SJCRH30 (cell line): ENCODE data around the gene TGFBR3L. TPM values are rescaled to one million over a fixed set of nuclear protein-coding genes. Genes with fewer than 3 reads are reported as not detected.

ENCODE experiments used
- DNase-seq, 2 experiments: peaks; one replicate each; pipeline ENCODE4 v3.0.0-alpha.2; 2015 to 2020
- H3K27ac ChIP-seq: fragments of 250-450 bp; sonication (Bioruptor Pico); 2 replicates; pipeline ENCODE4 v1.5.1; 2020; ENCODE audit warnings: mild to moderate bottlenecking, moderate library complexity
- H3K27me3 ChIP-seq: fragments of 250-450 bp; sonication (Bioruptor Pico); 2 replicates; pipeline ENCODE4 v1.5.1; 2020; ENCODE audit warnings: mild to moderate bottlenecking, moderate library complexity
- H3K36me3 ChIP-seq: fragments of 250-450 bp; sonication (Bioruptor Pico); 2 replicates; pipeline ENCODE4 v1.5.1; 2020; ENCODE audit warnings: mild to moderate bottlenecking, moderate library complexity
- H3K4me1 ChIP-seq: fragments of 250-450 bp; sonication (Bioruptor Pico); 2 replicates; pipeline ENCODE4 v1.5.1; 2020; ENCODE audit warnings: mild to moderate bottlenecking, moderate library complexity
- H3K4me3 ChIP-seq: fragments of 250-450 bp; sonication (Bioruptor Pico); 2 replicates; pipeline ENCODE4 v1.5.1; 2020; ENCODE audit warnings: mild to moderate bottlenecking, moderate library complexity
- H3K9me3 ChIP-seq: fragments of 250-450 bp; sonication (Bioruptor Pico); replicated peaks from 2 replicates; pipeline ENCODE4 v1.5.1; 2020; ENCODE audit warnings: mild to moderate bottlenecking, moderate library complexity
- total RNA-seq: library from RNA; depleted of rRNA; stranded (reverse); fragments of >200 nt; shearing (Covaris generic); gene quantifications from 2 replicates; pipeline ENCODE4 v1.2.3, GENCODE V29; 2014

The TGFBR3L gene
- total RNA-seq, 1 experiment from 2014 or later, result not detected

- no peaks in the 10 kb centered on the region for H3K27me3 ChIP-seq
- peaks cover 4% of the 10 kb centered on the region; the same call in 1 of the 2 replicates for H3K4me1 ChIP-seq
- DNase-seq, result no peak
- no peak overlapping the region for H3K27ac ChIP-seq
- H3K36me3 ChIP-seq, result peaks cover 20% of the 10 kb centered on the region
- no peak overlapping the region for H3K4me3 ChIP-seq
- no peaks in the 10 kb centered on the region for H3K9me3 ChIP-seq
Observed at GRCh38 chr19:7931221-7932061, 16.8 kb downstream of the TGFBR3L start.

- peaks cover 20% of the 10 kb centered on the region for H3K36me3 ChIP-seq
- no peak overlapping the region for H3K4me3 ChIP-seq
- peaks cover 4% of the 10 kb centered on the region; the same call in 1 of the 2 replicates for H3K4me1 ChIP-seq
- DNase-seq, result no peak
- H3K27ac ChIP-seq, result no peak overlapping the region
- no peaks in the 10 kb centered on the region for H3K27me3 ChIP-seq
- no peaks in the 10 kb centered on the region for H3K9me3 ChIP-seq
Observed at GRCh38 chr19:7932276-7932929, 17.8 kb downstream of the TGFBR3L start.

- no peaks in the 10 kb centered on the region for H3K27me3 ChIP-seq
- H3K36me3 ChIP-seq, result peaks cover 20% of the 10 kb centered on the region
- no peak overlapping the region for H3K4me3 ChIP-seq
- H3K9me3 ChIP-seq, result no peaks in the 10 kb centered on the region
- no peak overlapping the region for H3K27ac ChIP-seq
- no peak for DNase-seq
- peaks cover 4% of the 10 kb centered on the region; the same call in 1 of the 2 replicates for H3K4me1 ChIP-seq
Observed at GRCh38 chr19:7932930-7933300, 18.3 kb downstream of the TGFBR3L start.

GRCh38 chr19:7933411-7933810 is 18.8 kb downstream of the TGFBR3L start:
- H3K36me3 ChIP-seq, result peaks cover 20% of the 10 kb centered on the region

GRCh38 chr19:7933828-7934725 is 19.4 kb downstream of the TGFBR3L start:
- no peak for DNase-seq
- H3K27me3 ChIP-seq, result no peaks in the 10 kb centered on the region
- no peaks in the 10 kb centered on the region for H3K9me3 ChIP-seq
- H3K27ac ChIP-seq, result no peak overlapping the region
- peaks cover 20% of the 10 kb centered on the region for H3K36me3 ChIP-seq
- peaks cover 1% of the 10 kb centered on the region; the same call in 1 of the 2 replicates for H3K4me1 ChIP-seq
- H3K4me3 ChIP-seq, result no peak overlapping the region

More at GRCh38 chr19:7933411-7933810, 18.8 kb downstream of the TGFBR3L start:
- Histone ChIP-seq H3K4me3 (no peak overlapping the region), H3K4me1 (peaks cover 4% of the 10 kb centered on the region; the same call in 1 of the 2 replicates), H3K27me3 (no peaks in the 10 kb centered on the region), H3K9me3 (no peaks in the 10 kb centered on the region), H3K27ac (no peak overlapping the region)
- no peak for DNase-seq

GRCh38 chr19:7934766-7935165 is 20.1 kb downstream of the TGFBR3L start:
- H3K36me3 ChIP-seq, result peaks cover 20% of the 10 kb centered on the region
- DNase-seq, result no peak

GRCh38 chr19:7940841-7941240 is 26.2 kb downstream of the TGFBR3L start:
- Histone ChIP-seq H3K4me3 (no peak overlapping the region), H3K27ac (no peak overlapping the region), H3K36me3 (peaks cover 10% of the 10 kb centered on the region; the same call in 1 of the 2 replicates), H3K4me1 (no peaks in the 10 kb centered on the region), H3K9me3 (no peaks in the 10 kb centered on the region), H3K27me3 (no peaks in the 10 kb centered on the region)
- no peak for DNase-seq

More at GRCh38 chr19:7934766-7935165, 20.1 kb downstream of the TGFBR3L start:
- Histone ChIP-seq H3K9me3 (no peaks in the 10 kb centered on the region), H3K4me1 (no peaks in the 10 kb centered on the region), H3K4me3 (no peak overlapping the region), H3K27ac (no peak overlapping the region), H3K27me3 (no peaks in the 10 kb centered on the region)

- Histone ChIP-seq H3K4me3 (no peak overlapping the region), H3K4me1 (no peaks in the 10 kb centered on the region), H3K9me3 (no peaks in the 10 kb centered on the region), H3K27me3 (no peaks in the 10 kb centered on the region), H3K27ac (no peak overlapping the region), H3K36me3 (peaks cover 6% of the 10 kb centered on the region; the same call in 1 of the 2 replicates)
- no peak for DNase-seq
Observed at GRCh38 chr19:7941895-7942596, 27.4 kb downstream of the TGFBR3L start.

GRCh38 chr19:7942981-7943443 is 28.4 kb downstream of the TGFBR3L start:
- H3K9me3 ChIP-seq, result no peaks in the 10 kb centered on the region
- peaks cover 6% of the 10 kb centered on the region; the same call in 1 of the 2 replicates for H3K36me3 ChIP-seq
- peak overlapping the region; percentile 82 for H3K27ac ChIP-seq
- DNase-seq, result no peak
- H3K4me3 ChIP-seq, result peak overlapping the region; percentile 82
- no peaks in the 10 kb centered on the region for H3K27me3 ChIP-seq
- no peaks in the 10 kb centered on the region for H3K4me1 ChIP-seq

GRCh38 chr19:7943444-7944176 is 29.0 kb downstream of the TGFBR3L start, which contains the start of gene TIMM44:
TIMM44 (minus strand) TSS chr19:7943666; CDS start chr19:7943651, 15 bp downstream.
- Histone ChIP-seq H3K4me1 (no peaks in the 10 kb centered on the region), H3K27me3 (no peaks in the 10 kb centered on the region), H3K36me3 (peaks cover 6% of the 10 kb centered on the region; the same call in 1 of the 2 replicates), H3K9me3 (no peaks in the 10 kb centered on the region), H3K27ac (peak within 1 kb of the TSS; percentile 82), H3K4me3 (peak within 1 kb of the TSS; percentile 82)
- DNase-seq, result peak; percentile 99

GRCh38 chr19:7944177-7944761 is 29.6 kb downstream of the TGFBR3L start:
- Histone ChIP-seq H3K36me3 (peaks cover 6% of the 10 kb centered on the region; the same call in 1 of the 2 replicates), H3K9me3 (no peaks in the 10 kb centered on the region), H3K4me3 (peak overlapping the region; percentile 82), H3K27me3 (no peaks in the 10 kb centered on the region), H3K27ac (peak overlapping the region; percentile 82), H3K4me1 (no peaks in the 10 kb centered on the region)
- peak; percentile 92 to 96 for DNase-seq

GRCh38 chr19:7947939-7948338 is 33.3 kb downstream of the TGFBR3L start:
- Histone ChIP-seq H3K9me3 (no peaks in the 10 kb centered on the region), H3K27me3 (no peaks in the 10 kb centered on the region), H3K36me3 (no peaks in the 10 kb centered on the region), H3K27ac (no peak overlapping the region), H3K4me3 (no peak overlapping the region), H3K4me1 (no peaks in the 10 kb centered on the region)
- no peak for DNase-seq

GRCh38 chr19:7953060-7953459 is 38.4 kb downstream of the TGFBR3L start:
- no peaks in the 10 kb centered on the region for H3K4me1 ChIP-seq
- H3K36me3 ChIP-seq, result no peaks in the 10 kb centered on the region
- no peak overlapping the region for H3K4me3 ChIP-seq
- DNase-seq, result no peak
- H3K27ac ChIP-seq, result no peak overlapping the region
- H3K27me3 ChIP-seq, result no peaks in the 10 kb centered on the region
- H3K9me3 ChIP-seq, result no peaks in the 10 kb centered on the region
